Astrocyte of the spinal cord (primary cell): ENCODE measurements around the gene APCDD1L.

Source experiments
- DNase-seq: peaks from one replicate; pipeline ENCODE4 v3.0.0; 2011; ENCODE audit warnings: low read depth, low spot score
- H3K4me3 ChIP-seq: 2 replicates; pipeline ENCODE4 v1.5.1; 2011; ENCODE audit warnings: low read depth, mild to moderate bottlenecking, low read length, moderate library complexity
- in situ Hi-C: cut with HindIII; loops from 2 replicates; pipeline ENCODE4 v1.10.0; 2017; ENCODE audit warnings: low sequenced_read_pairs
- TF ChIP-seq, protein P1 (sequence below): IDR thresholded peaks from 2 replicates; pipeline ENCODE4 v1.5.1; 2012; ENCODE audit warnings: low read depth, mild to moderate bottlenecking, low read length, inconsistent platforms

The APCDD1L gene

DNA sequence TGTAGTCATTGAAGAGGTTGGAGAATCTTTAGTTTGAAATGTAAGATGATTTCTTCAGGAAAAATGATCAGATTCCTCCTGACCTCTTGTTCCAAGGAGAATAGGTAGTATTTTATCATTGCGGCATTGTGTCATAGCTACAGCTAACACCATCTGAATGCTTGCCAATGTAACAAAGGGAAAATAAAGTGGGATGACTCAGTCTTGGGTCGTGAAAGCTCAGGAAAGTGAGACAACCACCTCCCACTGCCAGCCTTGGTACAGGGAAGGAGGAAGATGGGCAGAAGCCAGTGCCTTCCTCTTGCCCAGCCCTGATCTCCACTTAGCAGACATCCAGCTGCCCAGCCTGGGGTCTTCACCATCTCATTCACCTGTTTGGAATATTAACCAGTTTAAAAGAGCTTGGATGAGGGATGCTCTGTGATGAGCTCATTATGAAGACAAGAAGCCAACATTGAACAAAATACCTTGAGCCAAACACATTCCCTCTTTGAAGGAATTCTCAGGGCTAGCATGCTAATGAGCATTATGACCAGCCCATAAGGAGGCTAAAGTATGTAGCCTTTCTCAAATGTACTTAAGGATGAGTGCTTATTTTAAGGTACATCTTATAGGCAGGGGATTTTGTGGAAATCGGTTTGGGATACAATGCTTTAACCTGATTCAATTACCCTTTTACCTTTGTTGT, 40.0 kb upstream of the APCDD1L start:
- peak; percentile 86 for DNase-seq
- TF ChIP-seq, protein P1, sequence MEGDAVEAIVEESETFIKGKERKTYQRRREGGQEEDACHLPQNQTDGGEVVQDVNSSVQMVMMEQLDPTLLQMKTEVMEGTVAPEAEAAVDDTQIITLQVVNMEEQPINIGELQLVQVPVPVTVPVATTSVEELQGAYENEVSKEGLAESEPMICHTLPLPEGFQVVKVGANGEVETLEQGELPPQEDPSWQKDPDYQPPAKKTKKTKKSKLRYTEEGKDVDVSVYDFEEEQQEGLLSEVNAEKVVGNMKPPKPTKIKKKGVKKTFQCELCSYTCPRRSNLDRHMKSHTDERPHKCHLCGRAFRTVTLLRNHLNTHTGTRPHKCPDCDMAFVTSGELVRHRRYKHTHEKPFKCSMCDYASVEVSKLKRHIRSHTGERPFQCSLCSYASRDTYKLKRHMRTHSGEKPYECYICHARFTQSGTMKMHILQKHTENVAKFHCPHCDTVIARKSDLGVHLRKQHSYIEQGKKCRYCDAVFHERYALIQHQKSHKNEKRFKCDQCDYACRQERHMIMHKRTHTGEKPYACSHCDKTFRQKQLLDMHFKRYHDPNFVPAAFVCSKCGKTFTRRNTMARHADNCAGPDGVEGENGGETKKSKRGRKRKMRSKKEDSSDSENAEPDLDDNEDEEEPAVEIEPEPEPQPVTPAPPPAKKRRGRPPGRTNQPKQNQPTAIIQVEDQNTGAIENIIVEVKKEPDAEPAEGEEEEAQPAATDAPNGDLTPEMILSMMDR, result no peak
- in situ Hi-C loops, result no loop called here
- H3K4me3 ChIP-seq, result no peak overlapping the region

- TF ChIP-seq, protein P1, result no peak
- no peak overlapping the region for H3K4me3 ChIP-seq
- DNase-seq, result no peak
- in situ Hi-C loops, result no loop called here
Measured at GRCh38 chr20:58554541-58554940, 39.3 kb upstream of the APCDD1L start.

DNA sequence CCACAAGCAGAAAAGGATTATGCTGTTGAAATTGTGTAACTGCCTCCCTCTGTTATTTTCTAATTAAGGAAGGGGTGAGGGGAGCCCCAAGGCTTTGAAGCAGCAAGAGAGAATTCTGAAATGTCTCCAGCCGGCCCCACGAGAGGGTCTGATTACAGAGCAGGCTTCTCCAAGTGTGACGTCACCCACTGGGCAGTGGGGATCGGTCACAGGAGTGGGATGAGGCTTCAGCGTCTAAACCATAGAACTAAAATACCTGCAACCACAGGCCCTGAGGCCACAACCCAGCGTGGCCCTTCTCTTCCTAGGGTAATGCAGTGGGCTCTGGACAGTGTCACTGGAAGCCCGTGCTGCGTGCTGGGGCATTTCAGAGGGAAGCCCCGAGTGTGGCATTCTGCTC, 38.6 kb upstream of the APCDD1L start:
- in situ Hi-C loops, result no loop called here
- TF ChIP-seq, protein P1, result no peak
- no peak overlapping the region for H3K4me3 ChIP-seq
- DNase-seq, result peak; percentile 43

- DNase-seq, result no peak
- no peak overlapping the region for H3K4me3 ChIP-seq
- in situ Hi-C loops, result no loop called here
- TF ChIP-seq, protein P1, result no peak
Measured at GRCh38 chr20:58553166-58553696, 38.0 kb upstream of the APCDD1L start.

DNA sequence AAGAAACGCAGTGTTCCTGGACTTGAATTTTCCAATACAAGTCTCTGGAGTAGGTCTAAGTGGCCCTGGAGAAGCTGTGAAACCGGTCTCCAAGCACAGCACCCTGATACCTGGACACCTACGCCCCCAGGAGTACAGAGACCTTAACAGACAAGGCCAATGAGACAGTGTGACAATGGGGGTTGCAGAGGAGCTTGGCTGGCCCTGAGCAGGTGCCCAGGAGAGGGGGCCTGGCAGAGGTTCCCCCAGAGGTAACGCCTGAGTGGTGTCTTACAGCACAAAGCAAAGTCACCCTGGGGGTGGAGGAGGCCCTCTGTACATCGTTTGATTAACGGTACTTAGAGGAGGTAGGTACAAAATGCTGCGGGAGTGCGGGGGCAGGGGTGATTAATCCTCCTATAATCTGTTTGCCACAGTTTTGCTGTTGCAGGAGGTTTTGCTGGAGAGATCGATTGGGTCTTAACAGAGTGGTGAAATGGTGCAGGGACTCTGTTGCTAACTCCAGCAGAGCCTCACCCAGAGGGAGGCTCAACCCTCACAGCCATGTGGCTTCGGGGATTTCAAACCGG, 37.3 kb upstream of the APCDD1L start:
- in situ Hi-C loops, result no loop called here
- no peak for DNase-seq
- TF ChIP-seq, protein P1, result no peak
- H3K4me3 ChIP-seq, result no peak overlapping the region

DNA sequence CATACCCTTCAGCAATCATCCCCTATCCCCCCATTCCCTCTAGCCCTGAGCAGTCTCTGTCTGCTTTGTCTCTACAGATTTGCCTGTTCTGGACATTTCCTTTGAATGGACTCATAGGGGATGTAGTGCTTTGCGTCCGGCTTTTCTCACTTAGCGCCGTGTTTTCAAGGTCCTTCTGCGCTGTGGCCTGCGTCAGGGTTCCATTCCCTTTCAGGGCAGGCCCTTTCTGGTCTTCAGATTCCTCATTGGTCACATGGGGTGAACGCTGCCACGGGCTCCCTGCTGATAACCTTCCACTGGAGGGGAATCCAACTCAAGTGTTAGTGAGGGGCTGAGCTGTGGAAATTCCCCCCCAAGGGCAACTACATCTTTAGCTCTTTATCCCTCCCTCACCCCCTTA, 36.4 kb upstream of the APCDD1L start:
- in situ Hi-C loops, result no loop called here
- DNase-seq, result no peak
- TF ChIP-seq, protein P1, result no peak
- no peak overlapping the region for H3K4me3 ChIP-seq
